Activated CD4-positive, alpha-beta memory T cell treated with anti-CD3 and anti-CD28 coated beads for 36 hours (primary cell): ENCODE measurements around the gene LRRC55. TPM values are rescaled to one million over a fixed set of nuclear protein-coding genes. Genes with fewer than 3 reads are reported as not detected.

Experiments
- CTCF ChIA-PET: fragments of 350-600 bp; sonication (Branson Sonifier 250); formaldehyde crosslinking; loops from one replicate; lab custom pipeline; 2021; ENCODE audit warnings: antibody characterized with exemption, inconsistent platforms; lab: Charles Lee
- POLR2A ChIA-PET: fragments of 350-600 bp; sonication (Branson Sonifier 250); formaldehyde crosslinking; loops from one replicate; lab custom pipeline; 2021; ENCODE audit warnings: antibody characterized with exemption; lab: Charles Lee
- DNase-seq: peaks from one replicate; pipeline ENCODE4 v3.0.0-alpha.2; 2020
- H3K27ac Mint-ChIP-seq: one replicate; pipeline ENCODE4 v1.8.0; 2021; ENCODE audit warnings: mixed read lengths
- H3K27me3 Mint-ChIP-seq: one replicate; pipeline ENCODE4 v1.8.0; 2021; ENCODE audit warnings: mixed read lengths
- H3K36me3 Mint-ChIP-seq: one replicate; pipeline ENCODE4 v1.8.0; 2021; ENCODE audit warnings: mixed read lengths
- H3K4me1 Mint-ChIP-seq: one replicate; pipeline ENCODE4 v1.8.0; 2021; ENCODE audit warnings: low read depth, mixed read lengths
- H3K4me3 Mint-ChIP-seq: one replicate; pipeline ENCODE4 v1.8.0; 2021; ENCODE audit warnings: mild to moderate bottlenecking, mixed read lengths
- H3K9me3 Mint-ChIP-seq: one replicate; pipeline ENCODE4 v1.8.0; 2021; ENCODE audit warnings: mixed read lengths
- intact Hi-C: fragments of 100-400 bp; cut with micrococcal nuclease; formaldehyde crosslinking; loops from one replicate; pipeline ENCODE4 v1.15.1; 2023
- total RNA-seq, 2 experiments: library from RNA; stranded (reverse); gene quantifications; one replicate each; pipeline ENCODE4 v1.2.3, GENCODE V29; 2021

Gene LRRC55
- total RNA-seq, 2 experiments from 2014 or later = not detected

DNA sequence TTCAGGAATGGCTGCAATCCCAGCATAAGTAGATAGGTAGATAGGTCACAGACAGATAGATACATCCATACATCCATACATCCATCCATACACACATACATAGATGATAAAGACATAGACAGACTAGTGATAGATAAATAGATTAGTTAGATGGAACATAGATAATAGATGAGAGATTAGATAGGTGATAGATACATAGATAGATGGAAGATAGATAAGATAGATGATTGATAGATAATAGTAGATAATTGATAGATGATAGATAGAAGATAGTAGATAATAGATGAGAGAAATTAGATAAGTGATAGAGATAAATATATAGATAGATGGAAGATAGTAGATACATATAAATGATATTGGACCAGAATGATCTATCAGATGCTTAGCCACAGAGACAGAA, 28.3 kb upstream of the LRRC55 start:
- Mint-ChIP-seq H3K4me1 (no peaks in the 10 kb centered on the region), H3K27me3 (peaks cover 13% of the 10 kb centered on the region), H3K4me3 (no peak overlapping the region), H3K36me3 (no peaks in the 10 kb centered on the region), H3K9me3 (no peaks in the 10 kb centered on the region), H3K27ac (no peak overlapping the region)
- no peak for DNase-seq
- intact Hi-C loops = no loop called here
- ChIA-PET CTCF (no interaction called here), POLR2A (no interaction called here)

DNA sequence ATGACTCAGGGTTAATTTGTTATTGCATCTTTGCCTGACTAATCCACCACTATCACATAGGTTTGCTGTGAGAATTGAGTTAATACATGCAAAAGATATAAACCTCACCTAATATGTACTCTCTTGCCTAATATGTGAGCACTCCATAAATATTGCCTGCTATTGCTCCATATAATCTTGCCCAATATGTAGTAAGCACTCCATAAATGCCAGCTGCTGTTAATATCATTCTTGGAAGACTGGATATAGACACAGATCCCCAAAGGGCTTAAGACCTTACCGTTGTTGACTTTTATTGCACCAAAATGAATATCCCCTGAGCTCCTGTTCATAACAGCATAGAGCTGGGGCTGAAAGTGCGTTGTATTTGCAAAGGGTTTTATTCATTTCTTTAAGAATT, 27.0 kb upstream of the LRRC55 start:
- ChIA-PET POLR2A (no interaction called here), CTCF (no interaction called here)
- no peaks in the 10 kb centered on the region for H3K9me3 Mint-ChIP-seq
- H3K4me1 Mint-ChIP-seq = no peaks in the 10 kb centered on the region
- intact Hi-C loops = no loop called here
- H3K36me3 Mint-ChIP-seq = no peaks in the 10 kb centered on the region
- DNase-seq = no peak
- no peak overlapping the region for H3K27ac Mint-ChIP-seq
- H3K27me3 Mint-ChIP-seq = peaks cover 11% of the 10 kb centered on the region
- no peak overlapping the region for H3K4me3 Mint-ChIP-seq

DNA sequence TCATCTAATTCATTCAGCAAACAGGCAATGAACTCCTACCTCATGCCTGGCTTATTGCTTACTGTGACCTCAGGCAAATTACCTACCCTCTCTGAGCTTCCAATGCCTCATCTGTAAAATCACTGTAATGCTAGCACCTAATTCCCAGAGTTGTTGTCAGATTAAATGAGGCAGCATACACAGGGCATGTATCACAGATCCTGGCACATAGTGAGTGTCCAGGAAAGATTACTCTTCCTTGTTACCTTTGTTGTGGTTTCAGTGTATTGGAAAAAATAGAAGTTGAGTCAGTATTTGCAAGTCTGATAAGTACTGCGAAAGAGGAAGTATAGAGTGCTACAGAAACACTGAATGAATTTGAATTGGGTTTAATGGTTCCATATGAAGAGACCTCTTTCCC, 26.4 kb upstream of the LRRC55 start:
- H3K36me3 Mint-ChIP-seq = no peaks in the 10 kb centered on the region
- no peak for DNase-seq
- intact Hi-C loops = no loop called here
- POLR2A ChIA-PET = no interaction called here
- peaks cover 11% of the 10 kb centered on the region for H3K27me3 Mint-ChIP-seq
- H3K27ac Mint-ChIP-seq = no peak overlapping the region
- CTCF ChIA-PET = no interaction called here
- H3K4me1 Mint-ChIP-seq = no peaks in the 10 kb centered on the region
- no peak overlapping the region for H3K4me3 Mint-ChIP-seq
- H3K9me3 Mint-ChIP-seq = no peaks in the 10 kb centered on the region

DNA sequence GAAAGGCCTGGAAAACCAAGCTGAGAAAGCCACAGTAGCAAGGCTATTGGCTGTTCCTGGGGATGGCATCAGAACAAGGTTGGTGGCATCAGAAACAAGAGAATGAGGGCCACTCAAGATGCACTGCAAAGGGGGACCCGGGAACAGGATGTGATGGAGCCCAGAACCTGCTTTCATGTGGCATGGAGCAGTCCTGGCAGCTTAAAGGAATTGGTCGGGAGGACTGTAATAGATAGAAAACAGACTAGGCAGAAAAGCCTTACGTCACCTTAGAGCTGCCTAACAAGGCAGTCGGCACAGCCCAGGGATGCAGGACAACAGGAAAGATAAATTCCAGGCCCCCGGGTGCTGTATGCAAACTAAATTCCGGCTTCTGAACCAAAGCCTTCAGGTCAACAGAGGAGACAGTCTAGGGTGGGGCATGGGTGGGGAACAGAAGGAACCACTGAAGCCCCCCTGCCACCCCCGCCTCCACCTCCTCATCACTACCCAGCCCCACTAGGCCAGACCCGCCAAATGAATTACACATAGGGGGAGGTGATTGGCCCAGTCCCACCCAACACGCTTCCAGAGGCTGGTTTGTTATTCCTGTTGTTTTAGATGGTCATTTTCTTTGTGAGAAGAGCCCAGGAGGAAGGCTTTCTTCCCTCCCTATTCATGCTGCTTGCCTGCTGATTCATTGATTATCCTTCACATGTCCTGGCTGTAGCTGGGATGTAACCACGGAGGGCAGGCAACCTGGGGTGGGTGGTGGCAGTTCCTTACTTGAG, 25.7 kb upstream of the LRRC55 start:
- Mint-ChIP-seq H3K4me1 (no peaks in the 10 kb centered on the region), H3K4me3 (no peak overlapping the region), H3K27me3 (peaks cover 12% of the 10 kb centered on the region), H3K27ac (no peak overlapping the region), H3K36me3 (no peaks in the 10 kb centered on the region), H3K9me3 (no peaks in the 10 kb centered on the region)
- no peak for DNase-seq
- POLR2A ChIA-PET = no interaction called here
- intact Hi-C loops = no loop called here
- CTCF ChIA-PET = no interaction called here

DNA sequence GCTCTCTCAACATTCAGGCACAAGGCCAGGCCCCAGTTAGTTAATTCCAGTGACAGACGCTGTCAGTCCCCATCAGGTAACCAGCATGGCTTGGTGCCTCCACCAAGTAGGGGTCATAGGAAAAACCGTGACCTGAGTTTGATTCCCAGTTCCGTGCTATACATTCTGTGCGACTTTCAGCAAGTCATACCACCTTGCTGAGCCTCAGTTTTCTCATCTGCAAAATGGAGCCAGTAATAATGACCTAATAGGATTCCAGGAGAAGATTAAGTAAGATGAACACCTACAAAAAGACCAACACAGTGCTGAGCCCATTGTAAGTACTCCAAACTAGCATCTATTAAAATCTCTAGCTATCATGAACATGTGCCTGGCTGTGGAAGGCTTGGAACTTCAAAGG, 24.8 kb upstream of the LRRC55 start:
- Mint-ChIP-seq H3K27ac (no peak overlapping the region), H3K36me3 (no peaks in the 10 kb centered on the region), H3K4me3 (no peak overlapping the region), H3K4me1 (no peaks in the 10 kb centered on the region), H3K27me3 (peaks cover 18% of the 10 kb centered on the region), H3K9me3 (no peaks in the 10 kb centered on the region)
- intact Hi-C loops = no loop called here
- ChIA-PET POLR2A (no interaction called here), CTCF (no interaction called here)
- DNase-seq = no peak

DNA sequence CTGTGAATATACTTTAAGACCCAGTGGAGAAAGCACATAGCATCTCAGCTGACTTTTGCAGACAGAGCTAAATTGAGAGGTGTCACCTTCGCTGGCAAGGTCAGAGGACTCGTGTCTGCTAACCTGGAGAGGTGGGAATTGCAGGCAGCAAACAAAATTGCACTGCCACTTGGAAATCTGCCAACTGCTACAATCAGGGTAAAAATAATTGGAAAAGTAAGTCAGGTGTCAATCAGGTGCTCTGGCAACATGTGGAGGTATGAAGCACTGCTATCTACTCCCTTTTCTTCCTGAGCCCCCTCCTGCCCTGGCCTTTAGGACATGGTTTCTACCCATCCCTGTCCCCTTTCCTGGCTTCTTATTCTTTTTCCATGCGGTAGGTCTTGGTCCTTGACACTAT, 24.1 kb upstream of the LRRC55 start:
- Mint-ChIP-seq H3K27me3 (peaks cover 21% of the 10 kb centered on the region), H3K4me1 (no peaks in the 10 kb centered on the region), H3K9me3 (no peaks in the 10 kb centered on the region), H3K27ac (no peak overlapping the region), H3K36me3 (no peaks in the 10 kb centered on the region), H3K4me3 (no peak overlapping the region)
- CTCF ChIA-PET = no interaction called here
- intact Hi-C loops = no loop called here
- no peak for DNase-seq
- POLR2A ChIA-PET = no interaction called here

DNA sequence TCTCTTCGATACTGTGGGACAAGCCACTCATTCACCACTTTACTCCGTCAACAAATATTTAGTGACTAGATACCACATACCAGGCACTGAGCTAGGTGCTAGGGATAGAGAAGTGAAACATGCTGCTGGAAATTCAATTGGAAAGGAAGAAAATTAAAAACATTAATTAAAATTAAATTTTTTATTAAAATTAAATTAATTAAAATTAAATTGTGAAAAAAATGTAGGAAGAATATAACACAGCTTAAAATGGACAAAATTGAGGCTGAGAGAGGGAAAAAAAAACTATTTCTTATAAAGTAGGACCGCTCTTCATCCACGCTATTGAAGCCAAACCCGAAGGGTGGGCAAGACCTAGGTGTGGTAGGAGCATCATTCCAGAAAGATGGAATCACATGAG, 23.6 kb upstream of the LRRC55 start:
- no peak for DNase-seq
- no peak overlapping the region for H3K4me3 Mint-ChIP-seq
- POLR2A ChIA-PET = no interaction called here
- no peaks in the 10 kb centered on the region for H3K4me1 Mint-ChIP-seq
- no peak overlapping the region for H3K27ac Mint-ChIP-seq
- H3K9me3 Mint-ChIP-seq = no peaks in the 10 kb centered on the region
- intact Hi-C loops = no loop called here
- H3K27me3 Mint-ChIP-seq = peaks cover 21% of the 10 kb centered on the region
- H3K36me3 Mint-ChIP-seq = no peaks in the 10 kb centered on the region
- CTCF ChIA-PET = no interaction called here

DNA sequence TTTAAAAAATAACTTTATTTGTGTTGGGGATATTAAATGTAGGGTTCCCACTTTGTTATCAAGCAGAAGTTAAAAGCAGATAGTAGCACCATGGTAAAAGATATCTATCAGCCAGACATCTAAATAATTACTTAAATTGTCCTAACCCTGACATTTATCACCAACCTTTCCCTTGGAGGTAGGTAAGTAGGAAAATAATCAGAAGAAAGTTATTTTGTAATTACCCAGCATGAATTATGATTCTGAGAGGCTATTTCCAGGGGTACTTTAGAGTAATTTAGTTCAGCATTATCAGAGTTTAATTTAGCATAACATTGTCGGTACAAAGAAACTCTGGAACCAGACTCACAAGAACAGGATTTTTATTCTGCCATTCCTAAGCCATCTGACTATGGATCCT, 23.2 kb upstream of the LRRC55 start:
- H3K27ac Mint-ChIP-seq = no peak overlapping the region
- ChIA-PET POLR2A (no interaction called here), CTCF (no interaction called here)
- no peak overlapping the region for H3K4me3 Mint-ChIP-seq
- H3K9me3 Mint-ChIP-seq = no peaks in the 10 kb centered on the region
- H3K36me3 Mint-ChIP-seq = no peaks in the 10 kb centered on the region
- intact Hi-C loops = no loop called here
- DNase-seq = no peak
- no peaks in the 10 kb centered on the region for H3K4me1 Mint-ChIP-seq
- peaks cover 21% of the 10 kb centered on the region for H3K27me3 Mint-ChIP-seq

DNA sequence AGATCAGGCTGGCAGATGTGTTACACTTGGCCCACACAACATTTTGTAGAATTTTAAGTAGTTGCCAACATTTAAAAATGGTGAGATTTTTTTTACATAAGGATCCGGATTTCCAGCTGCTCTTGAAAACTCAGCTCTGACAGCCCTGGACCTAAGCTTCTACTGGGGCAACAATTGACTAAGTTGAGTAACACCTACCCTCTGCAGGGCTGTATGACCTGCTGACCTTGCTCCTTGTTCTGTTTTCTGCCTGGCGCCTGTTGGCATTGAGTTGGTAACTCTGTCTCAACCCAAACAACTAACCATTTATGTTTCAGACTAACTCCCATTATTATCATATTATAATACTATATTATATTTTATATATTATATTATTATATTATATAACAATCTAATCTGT, 21.1 kb upstream of the LRRC55 start:
- intact Hi-C loops = no loop called here
- DNase-seq = no peak
- Mint-ChIP-seq H3K4me1 (no peaks in the 10 kb centered on the region), H3K27ac (no peak overlapping the region), H3K27me3 (peaks cover 17% of the 10 kb centered on the region), H3K4me3 (no peak overlapping the region), H3K9me3 (no peaks in the 10 kb centered on the region), H3K36me3 (no peaks in the 10 kb centered on the region)
- CTCF ChIA-PET = no interaction called here
- POLR2A ChIA-PET = no interaction called here

DNA sequence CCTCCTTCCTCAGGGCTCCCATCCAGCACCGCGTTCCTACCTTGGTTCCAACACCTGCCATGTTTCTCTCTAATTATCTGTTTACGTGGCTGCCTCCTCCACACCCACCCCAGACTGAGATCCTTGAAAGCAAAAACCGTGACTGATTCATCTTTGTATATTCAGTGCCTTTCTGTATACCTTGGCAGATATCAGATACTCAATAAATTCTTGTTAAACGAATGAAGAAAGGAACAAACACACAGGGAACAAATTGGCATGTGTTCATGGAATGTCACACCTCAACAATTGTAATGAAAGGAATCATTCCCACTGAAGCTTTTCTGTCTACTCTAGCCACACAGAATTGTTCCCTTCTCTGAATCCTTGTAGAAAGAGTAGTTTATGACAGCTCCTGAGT, 20.4 kb upstream of the LRRC55 start:
- Mint-ChIP-seq H3K9me3 (no peaks in the 10 kb centered on the region), H3K27me3 (peaks cover 14% of the 10 kb centered on the region), H3K27ac (no peak overlapping the region), H3K4me3 (no peak overlapping the region), H3K36me3 (no peaks in the 10 kb centered on the region), H3K4me1 (no peaks in the 10 kb centered on the region)
- no peak for DNase-seq
- POLR2A ChIA-PET = no interaction called here
- intact Hi-C loops = no loop called here
- CTCF ChIA-PET = no interaction called here

DNA sequence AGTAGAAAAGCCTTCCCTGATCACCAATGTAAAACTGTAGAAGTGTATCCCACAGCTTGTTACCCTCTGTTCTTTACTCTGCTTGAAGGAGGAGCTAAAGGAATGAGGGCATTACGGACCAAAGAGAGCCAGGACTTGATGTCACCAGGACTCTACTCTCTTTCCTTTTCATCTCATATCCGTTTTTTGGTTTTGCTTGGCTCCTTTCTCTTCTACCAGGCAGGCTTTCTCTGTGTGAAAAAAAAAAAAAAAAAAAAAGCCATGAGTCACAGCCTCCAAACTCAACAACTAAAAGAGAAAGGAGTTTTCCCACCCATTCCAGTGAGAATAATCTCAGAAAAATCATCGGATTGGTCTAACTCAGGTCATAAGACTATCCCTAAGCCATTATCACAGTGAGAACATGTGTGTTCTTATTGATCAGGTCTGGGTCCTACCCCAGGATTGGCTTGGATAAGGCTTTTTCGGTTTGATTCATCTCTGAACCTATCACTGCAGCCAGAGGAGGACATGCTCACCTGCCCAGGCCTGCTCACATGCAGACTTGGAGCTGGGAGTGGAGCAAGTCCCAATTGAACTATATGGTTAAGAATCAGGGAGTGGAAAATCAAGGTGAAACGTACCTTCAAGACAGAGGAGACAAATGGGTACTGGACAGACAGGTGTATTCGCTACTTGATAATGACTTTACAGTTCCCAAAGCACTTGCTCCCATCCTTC, 19.4 kb upstream of the LRRC55 start:
- H3K36me3 Mint-ChIP-seq = no peaks in the 10 kb centered on the region
- no peak for DNase-seq
- CTCF ChIA-PET = no interaction called here
- POLR2A ChIA-PET = no interaction called here
- intact Hi-C loops = no loop called here
- no peaks in the 10 kb centered on the region for H3K9me3 Mint-ChIP-seq
- no peak overlapping the region for H3K4me3 Mint-ChIP-seq
- H3K4me1 Mint-ChIP-seq = no peaks in the 10 kb centered on the region
- no peak overlapping the region for H3K27ac Mint-ChIP-seq
- peaks cover 13% of the 10 kb centered on the region for H3K27me3 Mint-ChIP-seq

DNA sequence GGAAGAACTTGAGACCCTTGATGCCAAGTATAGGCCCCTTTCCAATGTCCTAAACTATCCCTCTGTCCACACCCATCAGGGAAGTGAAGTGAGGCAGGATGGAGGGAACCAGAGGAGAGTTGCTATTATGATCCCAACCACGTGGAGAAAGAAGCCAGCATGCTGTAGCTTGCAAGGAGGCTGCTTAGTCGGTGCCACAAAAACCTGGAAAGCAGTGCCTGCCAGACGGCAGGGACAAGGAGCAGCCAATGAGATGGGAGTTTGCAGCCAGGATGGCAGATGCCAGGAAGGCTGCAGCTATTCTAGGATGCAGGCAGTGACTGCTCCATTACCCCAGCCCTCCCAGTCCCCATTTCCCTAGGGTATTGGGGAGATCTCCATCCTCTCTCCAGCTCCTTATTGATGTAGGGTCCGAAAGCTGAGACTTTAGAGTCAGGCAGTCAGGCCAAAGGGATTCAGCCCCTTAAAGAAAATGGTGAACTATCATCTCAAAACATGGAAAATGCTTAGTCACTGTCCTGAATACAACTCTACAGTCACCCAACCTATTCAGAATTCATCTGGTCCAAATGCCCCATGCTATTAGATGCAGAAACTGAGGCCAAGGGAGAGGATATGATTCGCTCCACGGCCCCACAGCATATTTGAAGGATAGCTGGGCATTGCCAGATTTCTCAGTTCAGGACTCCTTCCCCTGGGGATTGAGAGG, 18.4 kb upstream of the LRRC55 start:
- no peaks in the 10 kb centered on the region for H3K9me3 Mint-ChIP-seq
- no peak for DNase-seq
- ChIA-PET POLR2A (interaction anchor here (0.6 kb wide), 1 partner anchor 43 kb away, joined by 3 read pairs; no protein-coding TSS in a partner anchor), CTCF (no interaction called here)
- peaks cover 12% of the 10 kb centered on the region for H3K27me3 Mint-ChIP-seq
- H3K36me3 Mint-ChIP-seq = no peaks in the 10 kb centered on the region
- H3K4me3 Mint-ChIP-seq = no peak overlapping the region
- intact Hi-C loops = no loop called here
- H3K27ac Mint-ChIP-seq = no peak overlapping the region
- no peaks in the 10 kb centered on the region for H3K4me1 Mint-ChIP-seq
